OCI-LY1 (cell line): ENCODE measurements around the gene F7.

ENCODE experiments used
- H2AFZ ChIP-seq: fragments of 200-600 bp; sonication (generic), shearing (Covaris generic); 2 replicates; pipeline ENCODE4 v1.6.0; 2014; ENCODE audit warnings: antibody characterized with exemption, mild to moderate bottlenecking, low read length
- H3F3A ChIP-seq: fragments of 200-600 bp; sonication (generic), shearing (Covaris generic); 2 replicates; pipeline ENCODE4 v1.6.0; 2014; ENCODE audit warnings: mild to moderate bottlenecking, antibody characterized with exemption, low read length, moderate library complexity; ENCODE audit not compliant: insufficient read depth
- H3K27ac ChIP-seq: fragments of 200-600 bp; sonication (generic); 2 replicates; pipeline ENCODE4 v1.5.1; 2014; ENCODE audit warnings: low read length, mixed run types, mild to moderate bottlenecking, low read depth; ENCODE audit not compliant: poor library complexity, severe bottlenecking
- H3K27me3 ChIP-seq: fragments of 200-600 bp; sonication (generic); 2 replicates; pipeline ENCODE4 v1.6.0; 2014; ENCODE audit warnings: antibody characterized with exemption, mild to moderate bottlenecking, low read length, moderate library complexity; ENCODE audit not compliant: insufficient read depth
- H3K36me3 ChIP-seq: fragments of 200-600 bp; sonication (generic); 2 replicates; pipeline ENCODE4 v1.6.1; 2014; ENCODE audit warnings: mild to moderate bottlenecking, antibody characterized with exemption, low read length, moderate library complexity, mixed read lengths; ENCODE audit not compliant: insufficient read depth
- H3K4me1 ChIP-seq: fragments of 200-600 bp; sonication (generic); 2 replicates; pipeline ENCODE4 v1.5.1; 2014; ENCODE audit warnings: mild to moderate bottlenecking, low read length, moderate library complexity; ENCODE audit not compliant: insufficient read depth, severe bottlenecking
- H3K4me2 ChIP-seq: fragments of 200-600 bp; sonication (generic), shearing (Covaris generic); 2 replicates; pipeline ENCODE4 v1.6.1; 2014; ENCODE audit warnings: low read length
- H3K4me3 ChIP-seq: fragments of 200-600 bp; sonication (generic); 2 replicates; pipeline ENCODE4 v1.5.1; 2014; ENCODE audit warnings: low read length, low read depth, mild to moderate bottlenecking, mixed read lengths; ENCODE audit not compliant: poor library complexity, severe bottlenecking
- H3K79me2 ChIP-seq: fragments of 200-600 bp; shearing (Covaris generic); 2 replicates; pipeline ENCODE4 v1.6.1; 2016; ENCODE audit warnings: mixed run types, low read length, mixed read lengths; ENCODE audit not compliant: insufficient read depth
- H3K9ac ChIP-seq: fragments of 200-600 bp; sonication (generic), shearing (Covaris generic); 2 replicates; pipeline ENCODE4 v1.6.1; 2014; ENCODE audit warnings: mild to moderate bottlenecking, low read length, mixed read lengths
- H3K9me2 ChIP-seq: fragments of 200-600 bp; sonication (generic), shearing (Covaris generic); 2 replicates; pipeline ENCODE4 v1.6.1; 2014; ENCODE audit warnings: low read depth, mild to moderate bottlenecking, low read length, mixed read lengths
- H3K9me3 ChIP-seq: fragments of 200-600 bp; shearing (Covaris generic); 2 replicates; pipeline ENCODE4 v1.6.1; 2014; ENCODE audit warnings: low read length, mixed read lengths
- H4K20me1 ChIP-seq: fragments of 200-600 bp; sonication (generic), shearing (Covaris generic); 2 replicates; pipeline ENCODE4 v1.6.0; 2016; ENCODE audit warnings: mild to moderate bottlenecking, low read length; ENCODE audit not compliant: insufficient read depth
- EZH2 ChIP-seq: fragments of 200-600 bp; sonication (generic), shearing (Covaris generic); IDR thresholded peaks from 2 replicates; pipeline ENCODE4 v1.8.0; 2017; ENCODE audit warnings: borderline replicate concordance, mixed run types, mild to moderate bottlenecking, antibody characterized with exemption, low read length, moderate library complexity, mixed read lengths
- TF ChIP-seq, protein P1 (sequence below): fragments of 200-600 bp; sonication (generic), shearing (Covaris generic); IDR thresholded peaks from 2 replicates; pipeline ENCODE4 v1.5.1; 2017; ENCODE audit warnings: mild to moderate bottlenecking, antibody characterized with exemption, low read length, moderate library complexity, mixed read lengths

Gene F7

DNA sequence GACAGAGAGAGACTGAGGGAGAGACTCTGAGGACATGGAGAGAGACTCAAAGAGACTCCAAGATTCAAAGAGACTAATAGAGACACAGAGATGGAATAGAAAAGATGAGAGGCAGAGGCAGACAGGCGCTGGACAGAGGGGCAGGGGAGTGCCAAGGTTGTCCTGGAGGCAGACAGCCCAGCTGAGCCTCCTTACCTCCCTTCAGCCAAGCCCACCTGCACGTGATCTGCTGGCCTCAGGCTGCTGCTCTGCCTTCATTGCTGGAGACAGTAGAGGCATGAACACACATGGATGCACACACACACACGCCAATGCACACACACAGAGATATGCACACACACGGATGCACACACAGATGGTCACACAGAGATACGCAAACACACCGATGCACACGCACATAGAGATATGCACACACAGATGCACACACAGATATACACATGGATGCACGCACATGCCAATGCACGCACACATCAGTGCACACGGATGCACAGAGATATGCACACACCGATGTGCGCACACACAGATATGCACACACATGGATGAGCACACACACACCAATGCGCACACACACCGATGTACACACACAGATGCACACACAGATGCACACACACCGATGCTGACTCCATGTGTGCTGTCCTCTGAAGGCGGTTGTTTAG is 13.7 kb downstream of the F7 start:
- no peaks in the 10 kb centered on the region for H4K20me1 ChIP-seq
- H3K36me3 ChIP-seq = no peaks in the 10 kb centered on the region
- H3K9me3 ChIP-seq = no peaks in the 10 kb centered on the region
- H3K79me2 ChIP-seq = no peaks in the 10 kb centered on the region
- no peak overlapping the region for H2AFZ ChIP-seq
- no peak overlapping the region for H3K4me3 ChIP-seq
- no peaks in the 10 kb centered on the region for H3K4me1 ChIP-seq
- no peaks in the 10 kb centered on the region for H3K9me2 ChIP-seq
- H3K27ac ChIP-seq = no peak overlapping the region
- H3K27me3 ChIP-seq = peaks cover 7% of the 10 kb centered on the region; the same call in 1 of the 2 replicates
- TF ChIP-seq, protein P1, sequence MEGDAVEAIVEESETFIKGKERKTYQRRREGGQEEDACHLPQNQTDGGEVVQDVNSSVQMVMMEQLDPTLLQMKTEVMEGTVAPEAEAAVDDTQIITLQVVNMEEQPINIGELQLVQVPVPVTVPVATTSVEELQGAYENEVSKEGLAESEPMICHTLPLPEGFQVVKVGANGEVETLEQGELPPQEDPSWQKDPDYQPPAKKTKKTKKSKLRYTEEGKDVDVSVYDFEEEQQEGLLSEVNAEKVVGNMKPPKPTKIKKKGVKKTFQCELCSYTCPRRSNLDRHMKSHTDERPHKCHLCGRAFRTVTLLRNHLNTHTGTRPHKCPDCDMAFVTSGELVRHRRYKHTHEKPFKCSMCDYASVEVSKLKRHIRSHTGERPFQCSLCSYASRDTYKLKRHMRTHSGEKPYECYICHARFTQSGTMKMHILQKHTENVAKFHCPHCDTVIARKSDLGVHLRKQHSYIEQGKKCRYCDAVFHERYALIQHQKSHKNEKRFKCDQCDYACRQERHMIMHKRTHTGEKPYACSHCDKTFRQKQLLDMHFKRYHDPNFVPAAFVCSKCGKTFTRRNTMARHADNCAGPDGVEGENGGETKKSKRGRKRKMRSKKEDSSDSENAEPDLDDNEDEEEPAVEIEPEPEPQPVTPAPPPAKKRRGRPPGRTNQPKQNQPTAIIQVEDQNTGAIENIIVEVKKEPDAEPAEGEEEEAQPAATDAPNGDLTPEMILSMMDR = no peak
- TF ChIP-seq EZH2 = no peak
- H3K4me2 ChIP-seq = no peak overlapping the region
- no peak overlapping the region for H3K9ac ChIP-seq
- H3F3A ChIP-seq = no peaks in the 10 kb centered on the region

DNA sequence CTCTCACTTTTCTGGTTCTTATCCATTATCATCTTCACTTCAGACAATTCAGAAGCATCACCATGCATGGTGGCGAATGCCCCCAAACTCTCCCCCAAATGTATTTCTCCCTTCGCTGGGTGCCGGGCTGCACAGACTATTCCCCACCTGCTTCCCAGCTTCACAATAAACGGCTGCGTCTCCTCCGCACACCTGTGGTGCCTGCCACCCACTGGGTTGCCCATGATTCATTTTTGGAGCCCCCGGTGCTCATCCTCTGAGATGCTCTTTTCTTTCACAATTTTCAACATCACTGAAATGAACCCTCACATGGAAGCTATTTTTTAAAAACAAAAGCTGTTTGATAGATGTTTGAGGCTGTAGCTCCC is 14.2 kb downstream of the F7 start:
- H3K79me2 ChIP-seq = no peaks in the 10 kb centered on the region
- TF ChIP-seq, protein P1 = no peak
- no peak for TF ChIP-seq EZH2
- no peaks in the 10 kb centered on the region for H4K20me1 ChIP-seq
- no peaks in the 10 kb centered on the region for H3K4me1 ChIP-seq
- no peaks in the 10 kb centered on the region for H3K36me3 ChIP-seq
- H3K27me3 ChIP-seq = peaks cover 7% of the 10 kb centered on the region; the same call in 1 of the 2 replicates
- no peaks in the 10 kb centered on the region for H3F3A ChIP-seq
- H3K27ac ChIP-seq = no peak overlapping the region
- H3K9me3 ChIP-seq = no peaks in the 10 kb centered on the region
- no peak overlapping the region for H3K4me3 ChIP-seq
- H3K9ac ChIP-seq = no peak overlapping the region
- H3K9me2 ChIP-seq = no peaks in the 10 kb centered on the region
- no peak overlapping the region for H3K4me2 ChIP-seq
- no peak overlapping the region for H2AFZ ChIP-seq

DNA sequence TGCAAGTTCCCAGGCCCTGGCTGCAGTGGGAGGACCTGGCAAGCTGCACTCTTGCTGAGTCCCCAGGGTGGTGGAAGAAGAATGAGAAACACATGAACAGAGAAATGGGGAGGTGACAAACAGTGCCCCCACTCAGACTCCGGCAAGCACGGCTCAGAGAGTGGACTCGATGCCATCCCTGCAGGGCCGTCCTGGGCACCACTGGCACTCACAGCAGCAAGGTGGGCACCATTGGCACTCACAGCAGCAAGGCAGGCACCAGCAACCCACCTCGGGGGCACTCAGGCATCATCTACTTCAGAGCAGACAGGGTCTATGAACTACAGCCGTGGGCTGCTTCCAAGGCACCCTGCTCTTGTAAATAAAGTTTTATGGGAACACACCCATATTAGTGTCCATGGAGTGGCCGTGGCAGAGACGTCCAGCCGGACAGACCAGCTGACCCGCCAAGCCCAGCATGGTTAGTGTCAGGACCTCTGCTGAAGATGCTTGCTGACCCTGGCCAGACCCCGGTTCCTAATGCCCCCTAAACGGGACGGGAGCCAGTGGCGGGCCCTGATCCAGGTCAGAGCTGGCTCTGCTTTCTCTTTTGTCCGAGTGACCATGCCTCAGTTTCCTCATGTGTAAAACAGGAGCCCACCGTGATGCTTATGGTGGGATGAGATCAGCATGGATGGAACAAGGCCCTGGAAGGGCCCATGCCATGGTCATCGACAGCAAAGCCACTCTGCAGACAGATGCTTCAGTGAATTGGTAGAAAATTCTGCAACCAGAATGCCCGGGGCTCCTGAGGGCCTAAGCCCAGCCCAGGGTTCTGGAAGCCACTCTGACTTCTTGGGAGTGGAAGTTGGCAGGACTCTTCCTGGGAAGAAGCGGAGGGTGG is 14.9 kb downstream of the F7 start:
- H3K79me2 ChIP-seq = no peaks in the 10 kb centered on the region

More for the DNA sequence above, 14.9 kb downstream of the F7 start:
- H3K36me3 ChIP-seq = no peaks in the 10 kb centered on the region
- peaks cover 7% of the 10 kb centered on the region; the same call in 1 of the 2 replicates for H3K27me3 ChIP-seq
- no peaks in the 10 kb centered on the region for H3K4me1 ChIP-seq
- H3K9ac ChIP-seq = no peak overlapping the region
- no peak overlapping the region for H3K4me2 ChIP-seq
- no peaks in the 10 kb centered on the region for H3F3A ChIP-seq
- H3K27ac ChIP-seq = no peak overlapping the region
- H2AFZ ChIP-seq = no peak overlapping the region
- no peaks in the 10 kb centered on the region for H3K9me2 ChIP-seq
- TF ChIP-seq, protein P1 = no peak
- no peak overlapping the region for H3K4me3 ChIP-seq
- no peaks in the 10 kb centered on the region for H3K9me3 ChIP-seq
- no peaks in the 10 kb centered on the region for H4K20me1 ChIP-seq
